Spleen (tissue), 11 donors: ENCODE measurements around the gene ZNF469. TPM values are rescaled to one million over a fixed set of nuclear protein-coding genes. Genes with fewer than 3 reads are reported as not detected.

Source experiments
- DNase-seq: peaks from one replicate; pipeline ENCODE4 v3.0.0-alpha.2; 2020
- H3K27ac ChIP-seq, 8 donors: fragments of 200-600 bp; sonication (generic) in 7 of 8; 1 replicate in 4 of 8; 2 replicates in 4 of 8; pipeline versions ENCODE4 v1.5.0 to v1.8.0; 2016 to 2021; ENCODE audit warnings: inconsistent platforms in 4 of 8, mild to moderate bottlenecking in 4 of 8, moderate library complexity in 1 of 8
- H3K27me3 ChIP-seq, 7 donors: fragments of 200-600 bp; sonication (generic) in 6 of 7; replicated peaks in 1 of 7; 1 replicate in 4 of 7; 2 replicates in 3 of 7; pipeline versions ENCODE4 v1.5.0 to v1.8.0; 2016 to 2021; ENCODE audit warnings: inconsistent platforms in 3 of 7, mild to moderate bottlenecking in 1 of 7
- H3K36me3 ChIP-seq, 6 donors: fragments of 200-600 bp; sonication (generic) in 5 of 6; 1 replicate in 4 of 6; 2 replicates in 2 of 6; pipeline versions ENCODE4 v1.5.0 to v1.8.0; 2016 to 2021; ENCODE audit warnings: inconsistent platforms in 2 of 6
- H3K4me1 ChIP-seq, 6 donors: fragments of 200-600 bp; sonication (generic) in 5 of 6; 1 replicate in 3 of 6; 2 replicates in 3 of 6; pipeline versions ENCODE4 v1.5.0 to v1.8.0; 2016 to 2021; ENCODE audit warnings: inconsistent platforms in 3 of 6
- H3K4me3 ChIP-seq, 8 donors: fragments of 200-600 bp; sonication (generic) in 7 of 8; 1 replicate in 4 of 8; 2 replicates in 4 of 8; pipeline versions ENCODE4 v1.5.0 to v1.8.0; 2016 to 2021; ENCODE audit warnings: inconsistent platforms in 4 of 8, mild to moderate bottlenecking in 4 of 8, moderate library complexity in 2 of 8
- H3K9me3 ChIP-seq, 8 donors: fragments of 200-600 bp; sonication (generic) in 7 of 8; 1 replicate in 4 of 8; 2 replicates in 4 of 8; pipeline versions ENCODE4 v1.5.0 to v1.8.0; 2016 to 2021; ENCODE audit warnings: inconsistent platforms in 4 of 8
- CTCF ChIP-seq, 11 experiments: fragments of 200-600 bp in 7 of 11; fragments of 450-650 bp in 4 of 11; sonication (generic) in 4 of 11; IDR thresholded peaks in 8 of 11; conservative IDR thresholded peaks in 3 of 11; 1 replicate in 7 of 11; 2 replicates in 4 of 11; pipeline versions ENCODE4 v1.4.0 to v1.8.0; 2016 to 2021; ENCODE audit warnings: antibody characterized with exemption in 11 of 11, inconsistent platforms in 4 of 11, mild to moderate bottlenecking in 1 of 11
- POLR2A ChIP-seq, 3 donors: fragments of 450-650 bp; IDR thresholded peaks; one replicate each; pipeline ENCODE4 v1.5.1; 2017; ENCODE audit warnings: antibody characterized with exemption in 3 of 3, mild to moderate bottlenecking in 1 of 3
- POLR2AphosphoS5 ChIP-seq, 3 donors: sonication (generic); formaldehyde crosslinking; IDR thresholded peaks; one replicate each; pipeline ENCODE4 v1.5.1; 2017; ENCODE audit warnings: antibody characterized with exemption in 3 of 3
- WGBS, 5 donors: extraction: QIAGEN DNeasy Blood & Tissue Kit in 3 of 5; methylation state at CpG; one replicate each; pipeline versions ENCODE4 v1.1.5 to v1.1.7; 2013 to 2018; 5-methylcytosine and 5-hydroxymethylcytosine counted together
- intact Hi-C: fragments of 100-400 bp; cut with DNase I; formaldehyde crosslinking; loops from one replicate; pipeline ENCODE4 v1.15.0; 2023; ENCODE audit warnings: low total_unique reads
- polyA plus RNA-seq, 3 donors: library from polyadenylated mRNA; stranded (reverse); fragments of 200-250 nt; gene quantifications; one replicate each; pipeline ENCODE4 v1.2.1, GENCODE V29; 2013
- total RNA-seq, 7 donors: library from RNA; depleted of rRNA in 3 of 7; stranded (reverse); fragments of >200 nt in 3 of 7; fragmentation: NEBNext Ultra II Directional in 4 of 7; extraction: Animal tissue kit (Norgen Biotek cat#: 25700) in 4 of 7; gene quantifications; one replicate each; pipeline versions ENCODE4 v1.1.0 to v1.2.1, GENCODE V29; 2016 to 2021
- donor health status: healthy with polysubstance abuse.
- donor health status: DM: no; HTN: no; CAD: no; lungs with moderate emphysema.
- donor health status: DM: no; HTN: no; CAD: no.
- donor health status: Bipolar disorder and iron deficiency.
- donor health status: healthy.
- donor health status: DM: no; HTN: no; CAD: no.
- donor health status: DM: yes; HTN: yes; CAD: no.

The ZNF469 gene
- total and polyA plus RNA-seq, 10 donors: 0.27 to 8.0 (median 3.3) TPM

- peaks cover 0 to 49% (median 0%) of the 10 kb centered on the region in 7 donors for H3K27me3 ChIP-seq
- TF ChIP-seq POLR2A (IDR thresholded peaks at IDR 0.05) (no peak), POLR2AphosphoS5 (IDR thresholded peaks at IDR 0.05) (no peak), CTCF (IDR thresholded peaks at IDR 0.05 in 8 of 11, conservative IDR thresholded peaks at IDR 0.05 in 3 of 11) (no peak)
- no peak overlapping the region for H3K4me3 ChIP-seq
- intact Hi-C loops: no loop called here
- no peaks in the 10 kb centered on the region for H3K36me3 ChIP-seq
- H3K9me3 ChIP-seq: no peaks in the 10 kb centered on the region
- no peak for DNase-seq
- no peak overlapping the region for H3K27ac ChIP-seq
- H3K4me1 ChIP-seq: no peaks in the 10 kb centered on the region
- WGBS, 5 donors: 81 to 94% (median 87%) methylated on average over 12 to 16 of the region's 16 CpGs
These were observed 10.8 kb downstream of the ZNF469 start for GRCh38 chr16:88393571-88393970.

GRCh38 chr16:88394426-88394825, 11.7 kb downstream of the ZNF469 start:
- no peaks in the 10 kb centered on the region for H3K36me3 ChIP-seq
- 77 to 89% (median 84%) methylated on average over 11 to 12 of the region's 12 CpGs for WGBS, 5 donors
- TF ChIP-seq CTCF (IDR thresholded peaks at IDR 0.05 in 8 of 11, conservative IDR thresholded peaks at IDR 0.05 in 3 of 11) (no peak), POLR2AphosphoS5 (IDR thresholded peaks at IDR 0.05) (no peak), POLR2A (IDR thresholded peaks at IDR 0.05) (no peak)
- no peaks in the 10 kb centered on the region for H3K9me3 ChIP-seq
- no peak overlapping the region for H3K27ac ChIP-seq
- no peak overlapping the region for H3K4me3 ChIP-seq
- intact Hi-C loops: no loop called here
- DNase-seq: no peak
- H3K4me1 ChIP-seq: no peaks in the 10 kb centered on the region
- peaks cover 0 to 42% (median 0%) of the 10 kb centered on the region in 7 donors for H3K27me3 ChIP-seq

GRCh38 chr16:88395669-88396584, 13.2 kb downstream of the ZNF469 start:
- H3K4me1 ChIP-seq: no peaks in the 10 kb centered on the region
- no peak overlapping the region for H3K27ac ChIP-seq
- intact Hi-C loops: no loop called here
- 79 to 93% (median 88%) methylated on average over 19 to 21 of the region's 21 CpGs for WGBS, 5 donors
- H3K27me3 ChIP-seq: peaks cover 0 to 27% (median 0%) of the 10 kb centered on the region in 7 donors
- no peak for DNase-seq
- no peaks in the 10 kb centered on the region for H3K9me3 ChIP-seq
- no peak overlapping the region for H3K4me3 ChIP-seq
- no peaks in the 10 kb centered on the region for H3K36me3 ChIP-seq
- no peak for TF ChIP-seq POLR2A (IDR thresholded peaks at IDR 0.05)
- no peak for TF ChIP-seq CTCF (IDR thresholded peaks at IDR 0.05 in 8 of 11, conservative IDR thresholded peaks at IDR 0.05 in 3 of 11)
- TF ChIP-seq POLR2AphosphoS5 (IDR thresholded peaks at IDR 0.05): no peak

- no peaks in the 10 kb centered on the region for H3K4me1 ChIP-seq
- H3K27ac ChIP-seq: no peak overlapping the region
- TF ChIP-seq CTCF (IDR thresholded peaks at IDR 0.05 in 8 of 11, conservative IDR thresholded peaks at IDR 0.05 in 3 of 11) (no peak), POLR2A (IDR thresholded peaks at IDR 0.05) (no peak), POLR2AphosphoS5 (IDR thresholded peaks at IDR 0.05) (no peak)
- peaks cover 0 to 8% (median 0%) of the 10 kb centered on the region in 7 donors for H3K27me3 ChIP-seq
- 77 to 95% (median 78%) methylated on average over 20 of the region's 20 CpGs for WGBS, 5 donors
- no peaks in the 10 kb centered on the region for H3K9me3 ChIP-seq
- no peak overlapping the region for H3K4me3 ChIP-seq
- no peaks in the 10 kb centered on the region for H3K36me3 ChIP-seq
- DNase-seq: no peak
- intact Hi-C loops: no loop called here
These were observed 15.6 kb downstream of the ZNF469 start for GRCh38 chr16:88398170-88398873.
